Kidney tubule cell (primary cell): ENCODE results near the gene TBC1D2.
"Not testable (repeated sequence)": the region's sequence is repeated elsewhere in the genome, so short reads cannot be mapped to it uniquely, and the experiment has no call there.

Experiments used
- DNase-seq: peaks from one replicate; pipeline ENCODE4 v3.0.0-alpha.2; 2018; ENCODE audit warnings: low spot score

The TBC1D2 gene

GRCh38 chr9:98270284-98270683, 14.8 kb upstream of the TBC1D2 start:
- DNase-seq, result peak; percentile 11

GRCh38 chr9:98269652-98270051, 14.2 kb upstream of the TBC1D2 start:
- DNase-seq, result not testable (repeated sequence)

- not testable (repeated sequence) for DNase-seq
Observed at GRCh38 chr9:98267556-98267955, 12.1 kb upstream of the TBC1D2 start.

- peak; percentile 36 for DNase-seq
Observed at GRCh38 chr9:98264516-98264915, 9.1 kb upstream of the TBC1D2 start.

GRCh38 chr9:98263482-98264357, 8.3 kb upstream of the TBC1D2 start:
- peak; percentile 76 for DNase-seq

GRCh38 chr9:98263080-98263479, 7.6 kb upstream of the TBC1D2 start:
- DNase-seq, result no peak

- no peak for DNase-seq
Observed at GRCh38 chr9:98262056-98262455, 6.6 kb upstream of the TBC1D2 start.

- no peak for DNase-seq
Observed at GRCh38 chr9:98260635-98261034, 5.2 kb upstream of the TBC1D2 start.

GRCh38 chr9:98259791-98260190, 4.3 kb upstream of the TBC1D2 start:
- DNase-seq, result no peak

GRCh38 chr9:98256756-98257155, 1.3 kb upstream of the TBC1D2 start:
- DNase-seq, result peak; percentile 21

- no peak for DNase-seq
Observed at GRCh38 chr9:98255061-98255577, 330 bp downstream of the TBC1D2 start.

- no peak for DNase-seq
Observed at GRCh38 chr9:98254228-98255060, 1.0 kb downstream of the TBC1D2 start.

- DNase-seq, result no peak
Observed at GRCh38 chr9:98253565-98253964, 1.9 kb downstream of the TBC1D2 start.

GRCh38 chr9:98251551-98251950, 3.9 kb downstream of the TBC1D2 start:
- DNase-seq, result peak; percentile 87

- peak; percentile 70 for DNase-seq
Observed at GRCh38 chr9:98249771-98250170, 5.7 kb downstream of the TBC1D2 start.

GRCh38 chr9:98248737-98249474, 6.5 kb downstream of the TBC1D2 start:
- DNase-seq, result peak; percentile 84

- no peak for DNase-seq
Observed at GRCh38 chr9:98247831-98248657, 7.4 kb downstream of the TBC1D2 start.

GRCh38 chr9:98242426-98242825, 13.0 kb downstream of the TBC1D2 start:
- DNase-seq, result no peak

GRCh38 chr9:98241357-98242300, 13.8 kb downstream of the TBC1D2 start:
- DNase-seq, result no peak

GRCh38 chr9:98240475-98240874, 15.0 kb downstream of the TBC1D2 start:
- DNase-seq, result no peak
